Loucy (cell line): ENCODE data around the gene ZDHHC14.
"Not testable (repeated sequence)": the region's sequence is repeated elsewhere in the genome, so short reads cannot be mapped to it uniquely, and the experiment has no call there.

Experiments
- H2AFZ ChIP-seq: fragments of 200-600 bp; sonication (generic); 2 replicates; pipeline ENCODE4 v1.6.0; 2016; ENCODE audit warnings: antibody characterized with exemption, mild to moderate bottlenecking, low read length, moderate library complexity
- H3F3A ChIP-seq: fragments of 200-600 bp; 2 replicates; pipeline ENCODE4 v1.6.0; 2016; ENCODE audit warnings: antibody characterized with exemption, low read depth, mild to moderate bottlenecking
- H3K27me3 ChIP-seq: fragments of 200-600 bp; sonication (generic); 2 replicates; pipeline ENCODE4 v1.6.1; 2014; ENCODE audit warnings: low read length, mild to moderate bottlenecking; ENCODE audit not compliant: insufficient read depth, poor library complexity, severe bottlenecking
- H3K36me3 ChIP-seq: fragments of 200-600 bp; sonication (generic); 2 replicates; pipeline ENCODE4 v1.6.1; 2016; ENCODE audit warnings: low read length; ENCODE audit not compliant: insufficient read depth
- H3K4me1 ChIP-seq: fragments of 200-600 bp; sonication (generic); 2 replicates; pipeline ENCODE4 v1.5.1; 2014; ENCODE audit warnings: low read length, mild to moderate bottlenecking; ENCODE audit not compliant: insufficient read depth, poor library complexity, severe bottlenecking
- H3K4me2 ChIP-seq: fragments of 200-600 bp; sonication (generic); 2 replicates; pipeline ENCODE4 v1.6.0; 2014; ENCODE audit warnings: antibody characterized with exemption, low read length, low read depth, mild to moderate bottlenecking; ENCODE audit not compliant: poor library complexity, severe bottlenecking
- H3K4me3 ChIP-seq: fragments of 200-600 bp; sonication (generic); 2 replicates; pipeline ENCODE4 v1.5.1; 2014; ENCODE audit warnings: low read length, mild to moderate bottlenecking, mixed read lengths; ENCODE audit not compliant: poor library complexity, severe bottlenecking
- H3K79me2 ChIP-seq: fragments of 200-600 bp; sonication (generic); 2 replicates; pipeline ENCODE4 v1.6.1; 2014; ENCODE audit warnings: low read length; ENCODE audit not compliant: insufficient read depth
- H3K9ac ChIP-seq: fragments of 200-600 bp; sonication (generic); 2 replicates; pipeline ENCODE4 v1.6.0; 2014; ENCODE audit warnings: mild to moderate bottlenecking, low read depth, low read length, moderate library complexity; ENCODE audit not compliant: poor library complexity, severe bottlenecking
- H3K9me2 ChIP-seq: fragments of 200-600 bp; sonication (generic); replicated peaks from 2 replicates; pipeline ENCODE4 v1.6.1; 2016; ENCODE audit warnings: low read depth, low read length, mixed read lengths
- H3K9me3 ChIP-seq: fragments of 200-600 bp; sonication (generic); 2 replicates; pipeline ENCODE4 v1.6.1; 2014; ENCODE audit warnings: mild to moderate bottlenecking, antibody characterized with exemption, low read length, low read depth; ENCODE audit not compliant: insufficient read depth
- H4K20me1 ChIP-seq: fragments of 200-600 bp; sonication (generic); 2 replicates; pipeline ENCODE4 v1.6.0; 2014; ENCODE audit warnings: antibody characterized with exemption, low read length, mild to moderate bottlenecking; ENCODE audit not compliant: insufficient read depth, poor library complexity, severe bottlenecking
- CTCF ChIP-seq: fragments of 200-600 bp; sonication (generic); conservative IDR thresholded peaks from 2 replicates; pipeline ENCODE4 v1.5.1; 2014; ENCODE audit warnings: mild to moderate bottlenecking, antibody characterized with exemption, low read length
- EZH2phosphoT487 ChIP-seq: fragments of 200-600 bp; IDR thresholded peaks from 2 replicates; pipeline ENCODE4 v1.6.1; 2018; ENCODE audit warnings: antibody characterized with exemption, mild to moderate bottlenecking, moderate library complexity, borderline replicate concordance

The ZDHHC14 gene

DNA sequence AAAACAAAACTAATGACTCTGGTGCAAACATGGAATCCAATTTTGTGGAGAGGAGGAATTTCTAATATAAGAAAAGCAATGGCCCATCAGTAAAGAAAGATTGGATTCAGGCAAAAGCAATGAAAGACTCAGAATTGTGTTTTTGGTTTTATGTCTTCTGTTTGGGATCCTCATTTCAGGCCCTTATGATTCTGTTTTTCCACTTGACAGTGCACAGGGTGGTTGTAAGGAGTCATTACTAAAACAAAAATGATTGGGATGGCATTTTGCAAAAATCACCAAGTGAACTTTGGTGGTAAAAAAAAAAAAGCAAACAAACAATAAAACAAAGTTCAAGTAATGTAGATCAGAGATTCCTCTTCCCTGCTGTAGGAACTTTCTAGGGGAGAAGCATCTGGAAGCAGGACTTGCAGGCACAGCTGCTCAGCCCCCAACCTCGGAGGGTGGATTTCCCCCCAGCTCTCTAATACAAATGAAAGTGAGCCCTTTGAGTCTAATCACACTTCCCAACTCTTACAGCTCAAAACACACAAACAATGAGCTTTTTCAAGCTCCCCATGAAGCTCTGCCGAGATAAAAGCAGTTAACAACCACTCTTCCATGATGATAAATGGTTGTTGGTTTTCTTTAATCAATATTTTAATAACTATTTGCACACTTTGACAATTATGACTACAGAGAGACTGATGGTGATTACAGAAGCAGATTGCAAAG lies 177.7 kb downstream of the ZDHHC14 start:
- TF ChIP-seq CTCF (no peak), EZH2phosphoT487 (no peak)
- Histone ChIP-seq H3K79me2 (no peaks in the 10 kb centered on the region), H3K4me1 (no peaks in the 10 kb centered on the region), H3K4me3 (no peak overlapping the region), H3K27me3 (no peaks in the 10 kb centered on the region), H4K20me1 (no peaks in the 10 kb centered on the region), H3K36me3 (no peaks in the 10 kb centered on the region), H3K9me2 (no peaks in the 10 kb centered on the region), H3K4me2 (no peak overlapping the region), H2AFZ (no peak overlapping the region), H3K9ac (no peak overlapping the region), H3F3A (no peaks in the 10 kb centered on the region), H3K9me3 (no peaks in the 10 kb centered on the region)

DNA sequence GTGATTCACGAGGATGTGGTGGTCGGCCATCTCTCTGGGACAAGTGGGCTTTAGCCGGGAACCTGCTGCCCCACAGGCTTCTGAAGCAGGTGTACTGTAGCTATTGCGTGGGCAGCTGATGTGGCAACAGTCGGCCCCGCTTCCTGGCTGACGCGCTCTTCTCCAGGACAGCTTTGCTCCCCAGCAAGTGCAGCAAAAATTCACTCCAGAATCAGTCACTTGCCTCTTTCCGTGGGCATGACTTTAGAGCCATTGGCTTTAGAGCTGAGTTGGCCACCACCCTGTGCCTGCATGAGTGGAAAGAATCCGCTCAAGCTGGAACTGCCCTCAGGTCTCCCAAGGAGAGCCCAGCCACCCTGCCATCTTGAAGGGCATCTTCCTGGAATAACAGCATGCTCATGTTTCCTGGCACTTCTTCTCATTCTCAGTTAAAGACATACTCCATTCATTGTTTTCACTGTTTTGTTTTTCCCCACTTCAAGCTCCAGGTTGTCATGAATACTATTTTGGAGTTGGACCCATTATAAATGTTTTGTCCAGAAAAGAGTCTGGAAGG lies 178.3 kb downstream of the ZDHHC14 start:
- Histone ChIP-seq H3K79me2 (no peaks in the 10 kb centered on the region), H4K20me1 (no peaks in the 10 kb centered on the region), H3F3A (no peaks in the 10 kb centered on the region), H3K27me3 (no peaks in the 10 kb centered on the region), H3K4me1 (no peaks in the 10 kb centered on the region), H3K9me2 (no peaks in the 10 kb centered on the region), H3K9ac (no peak overlapping the region), H3K9me3 (no peaks in the 10 kb centered on the region), H3K36me3 (no peaks in the 10 kb centered on the region), H3K4me2 (no peak overlapping the region), H2AFZ (no peak overlapping the region), H3K4me3 (no peak overlapping the region)
- TF ChIP-seq EZH2phosphoT487 (no peak), CTCF (no peak)

DNA sequence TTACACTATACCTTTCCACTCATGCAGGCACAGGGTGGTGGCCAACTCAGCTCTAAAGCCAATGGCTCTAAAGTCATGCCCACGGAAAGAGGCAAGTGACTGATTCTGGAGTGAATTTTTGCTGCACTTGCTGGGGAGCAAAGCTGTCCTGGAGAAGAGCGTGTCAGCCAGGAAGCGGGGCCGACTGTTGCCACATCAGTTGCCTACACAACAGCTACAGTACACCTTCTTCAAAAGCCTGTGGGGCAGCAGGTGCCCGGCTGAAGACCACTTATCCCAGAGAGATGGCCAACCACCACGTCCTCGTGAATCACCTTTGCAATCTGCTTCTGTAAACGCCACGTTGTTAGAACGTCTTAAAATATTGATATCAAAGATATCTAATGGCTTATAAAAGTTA lies 179.1 kb downstream of the ZDHHC14 start:
- H4K20me1 ChIP-seq, H3K9ac ChIP-seq, H3K4me3 ChIP-seq, H3K9me3 ChIP-seq, H3K9me2 ChIP-seq, H3K4me1 ChIP-seq, H3K4me2 ChIP-seq, H3K36me3 ChIP-seq, H3K79me2 ChIP-seq, H2AFZ ChIP-seq, H3F3A ChIP-seq, H3K27me3 ChIP-seq: not testable (repeated sequence)
